Adrenal gland (tissue), 5 donors: ENCODE data around the gene CDH4.

ENCODE experiments used
- CTCF ChIP-seq, 6 experiments: fragments of 450-650 bp in 4 of 6; fragments of 200-600 bp in 2 of 6; sonication (generic) in 1 of 6; IDR thresholded peaks; 1 replicate in 5 of 6; 2 replicates in 1 of 6; pipeline versions ENCODE4 v1.5.1 to v1.8.0; 2016 to 2021; ENCODE audit warnings: antibody characterized with exemption in 6 of 6, mild to moderate bottlenecking in 2 of 6, moderate library complexity in 1 of 6
- POLR2A ChIP-seq, 2 donors: fragments of 450-650 bp; IDR thresholded peaks; one replicate each; pipeline ENCODE4 v1.6.1; 2017; ENCODE audit warnings: antibody characterized with exemption in 2 of 2, mild to moderate bottlenecking in 2 of 2, moderate library complexity in 1 of 2
- donor health status: DM: no; HTN: no; CAD: no.

- TF ChIP-seq CTCF (IDR thresholded peaks at IDR 0.05) (no peak), POLR2A (IDR thresholded peaks at IDR 0.05) (no peak)
Measured at GRCh38 chr20:61274326-61274725, 22.3 kb downstream of the CDH4 start.
